Smooth muscle cell of bladder (primary cell): ENCODE results near the gene FAM24A. TPM values are rescaled to one million over a fixed set of nuclear protein-coding genes. Genes with fewer than 3 reads are reported as not detected.

ENCODE experiments used
- total RNA-seq: library from RNA; depleted of rRNA; stranded (reverse); fragments of >200 nt; gene quantifications from 2 replicates; pipeline ENCODE4 v1.2.3, GENCODE V29; 2014

Gene FAM24A
- not detected in 2 replicates for total RNA-seq

GRCh38 chr10:122910310-122910709, at the start of gene FAM24A:
Gene FAM24A, plus strand, starts transcription at chr10:122910610. Its CDS starts 1,025 bp downstream, at chr10:122911635.

DNA sequence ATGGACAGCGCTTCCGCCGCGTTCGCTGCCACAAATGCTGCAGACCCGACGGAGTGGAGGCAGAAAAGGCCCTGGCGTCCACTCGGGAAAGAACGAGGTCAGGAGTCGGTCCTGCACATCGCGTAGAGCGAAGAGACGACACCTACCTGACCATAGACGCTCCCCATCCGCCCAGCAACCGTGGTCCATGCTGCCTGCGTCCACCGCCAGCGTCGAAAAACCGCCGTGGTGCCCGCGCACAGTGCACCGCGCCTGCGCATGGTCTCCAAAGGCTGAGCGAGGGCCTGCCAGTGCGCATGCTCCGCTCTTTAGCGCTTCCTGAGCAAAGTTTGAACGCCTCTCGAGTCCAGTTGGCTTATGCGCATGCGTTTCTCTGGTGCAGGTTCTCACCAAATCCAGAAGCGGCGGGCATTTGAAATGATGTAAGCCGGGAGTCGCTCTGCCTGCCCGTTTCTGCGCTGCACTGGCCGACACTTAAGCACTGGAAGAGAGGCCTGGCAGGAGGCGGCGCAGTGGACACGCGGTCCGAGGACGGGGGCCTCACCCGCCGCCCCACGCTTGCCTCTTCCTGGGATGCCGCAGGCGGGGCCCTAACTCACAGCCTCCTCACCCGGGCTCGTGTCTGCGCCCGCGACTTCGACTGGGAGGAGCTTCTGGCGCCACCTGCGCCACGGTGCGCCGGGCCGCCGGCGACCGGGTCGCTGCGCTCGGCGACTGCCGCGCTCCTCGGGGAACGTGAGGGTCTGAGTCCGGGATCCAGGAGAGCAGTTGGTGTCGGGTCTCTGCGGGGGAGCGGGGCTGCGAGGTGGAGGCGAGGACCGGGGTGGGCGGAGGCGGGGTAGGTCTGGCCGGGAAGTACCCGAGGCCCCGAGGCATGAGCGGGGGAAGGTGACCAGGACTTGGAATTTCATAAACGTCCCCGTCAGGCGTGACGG, 30.8 kb upstream of the FAM24A start, which contains the start of gene FAM24B:
FAM24B (minus strand) TSS at position 243 of the 935 bp plus-strand sequence. CDS start 29,066 bp downstream, outside the sequence.

GRCh38 chr10:122953902-122954730, 43.7 kb downstream of the FAM24A start, which contains the start of gene C10orf88:
Gene C10orf88, minus strand, starts transcription at chr10:122954227. Its CDS starts 49 bp downstream, at chr10:122954178.

Other genes with a start within 250 kb of the FAM24A start
- not detected in 2 replicates for gene C10orf120, start 210.8 kb upstream of the FAM24A start, total RNA-seq
- 0.43 and 0.55 TPM in 2 replicates for gene CUZD1, start 64.8 kb upstream of the FAM24A start, total RNA-seq
- 2.6 and 2.7 TPM in 2 replicates for gene FAM24B, start 31.0 kb upstream of the FAM24A start, total RNA-seq
- gene C10orf88, start 43.6 kb downstream of the FAM24A start, total RNA-seq: 12.9 and 13.2 TPM in 2 replicates
- 4.3 and 4.7 TPM in 2 replicates for gene PSTK, start 69.8 kb downstream of the FAM24A start, total RNA-seq
- gene IKZF5, start 98.2 kb downstream of the FAM24A start, total RNA-seq: 1.6 and 1.9 TPM in 2 replicates
- 6.8 and 8.0 TPM in 2 replicates for gene ACADSB, start 98.4 kb downstream of the FAM24A start, total RNA-seq
- gene HMX3, start 225.4 kb downstream of the FAM24A start, total RNA-seq: not detected in 2 replicates
- gene HMX2, start 237.5 kb downstream of the FAM24A start, total RNA-seq: not detected in 2 replicates
- gene BUB3, start 243.8 kb downstream of the FAM24A start, total RNA-seq: 112 and 121 TPM in 2 replicates